Activated T-helper 2 cell treated with anti-CD3 and anti-CD28 coated beads, Interferon-gamma antibody, Interleukin-2, Interleukin-4, amounts not matched to agents 10 μg/mL and 5 μg/mL and 100 μg/mL, durations not matched to agents 14 hours and 24 hours and 36 hours (primary cell): Measurements from ENCODE around the gene SYNGR1. TPM values are rescaled to one million over a fixed set of nuclear protein-coding genes. Genes with fewer than 3 reads are reported as not detected.

ENCODE experiments used
- DNase-seq: peaks from one replicate; pipeline ENCODE4 v3.0.0; 2021; ENCODE audit warnings: low spot score
- H3K27ac Mint-ChIP-seq: one replicate; pipeline ENCODE4 v1.8.0; 2021; ENCODE audit warnings: mixed read lengths
- H3K27me3 Mint-ChIP-seq: one replicate; pipeline ENCODE4 v1.8.0; 2021; ENCODE audit warnings: low read depth, mixed read lengths
- H3K36me3 Mint-ChIP-seq: one replicate; pipeline ENCODE4 v1.8.0; 2021; ENCODE audit warnings: low read depth, mixed read lengths
- H3K4me1 Mint-ChIP-seq: one replicate; pipeline ENCODE4 v1.8.0; 2021; ENCODE audit warnings: low read depth, mixed read lengths
- H3K4me3 Mint-ChIP-seq: one replicate; pipeline ENCODE4 v1.8.0; 2021; ENCODE audit warnings: low read depth, mild to moderate bottlenecking, moderate library complexity, mixed read lengths
- H3K9me3 Mint-ChIP-seq: one replicate; pipeline ENCODE4 v1.8.0; 2021; ENCODE audit warnings: mixed read lengths
- intact Hi-C: fragments of 100-400 bp; cut with micrococcal nuclease; formaldehyde crosslinking; loops from one replicate; pipeline ENCODE4 v1.15.1; 2023
- total RNA-seq: library from RNA; stranded (reverse); gene quantifications from 2 replicates; pipeline ENCODE4 v1.2.3, GENCODE V29; 2022

Gene SYNGR1
- total RNA-seq, 1 donor from 2014 or later, result not detected

- H3K36me3 Mint-ChIP-seq, result no peaks in the 10 kb centered on the region
- H3K9me3 Mint-ChIP-seq, result no peaks in the 10 kb centered on the region
Observed at GRCh38 chr22:39374801-39375200, 25.0 kb downstream of the SYNGR1 start.

GRCh38 chr22:39375646-39376045 is 25.9 kb downstream of the SYNGR1 start:
- H3K27ac Mint-ChIP-seq, result no peak overlapping the region
- intact Hi-C loops, result no loop called here
- no peaks in the 10 kb centered on the region for H3K9me3 Mint-ChIP-seq

More at GRCh38 chr22:39374801-39375200, 25.0 kb downstream of the SYNGR1 start:
- Mint-ChIP-seq H3K27me3 (no peaks in the 10 kb centered on the region), H3K4me3 (no peak overlapping the region), H3K27ac (no peak overlapping the region), H3K4me1 (no peaks in the 10 kb centered on the region)
- DNase-seq, result no peak
- intact Hi-C loops, result no loop called here

GRCh38 chr22:39379756-39380730 is 30.3 kb downstream of the SYNGR1 start:
- Mint-ChIP-seq H3K36me3 (no peaks in the 10 kb centered on the region), H3K27me3 (no peaks in the 10 kb centered on the region), H3K4me3 (no peak overlapping the region), H3K4me1 (no peaks in the 10 kb centered on the region), H3K9me3 (no peaks in the 10 kb centered on the region), H3K27ac (no peak overlapping the region)
- DNase-seq, result no peak
- intact Hi-C loops, result no loop called here

More at GRCh38 chr22:39375646-39376045, 25.9 kb downstream of the SYNGR1 start:
- no peak for DNase-seq
- no peaks in the 10 kb centered on the region for H3K27me3 Mint-ChIP-seq
- H3K4me1 Mint-ChIP-seq, result no peaks in the 10 kb centered on the region
- no peaks in the 10 kb centered on the region for H3K36me3 Mint-ChIP-seq
- H3K4me3 Mint-ChIP-seq, result no peak overlapping the region

- DNase-seq, result no peak
- Mint-ChIP-seq H3K9me3 (no peaks in the 10 kb centered on the region), H3K27ac (no peak overlapping the region), H3K36me3 (no peaks in the 10 kb centered on the region), H3K27me3 (no peaks in the 10 kb centered on the region), H3K4me3 (no peak overlapping the region), H3K4me1 (no peaks in the 10 kb centered on the region)
- intact Hi-C loops, result no loop called here
Observed at GRCh38 chr22:39381009-39381755, 31.4 kb downstream of the SYNGR1 start.

GRCh38 chr22:39381930-39382329 is 32.1 kb downstream of the SYNGR1 start:
- no peaks in the 10 kb centered on the region for H3K9me3 Mint-ChIP-seq

GRCh38 chr22:39382410-39382809 is 32.6 kb downstream of the SYNGR1 start:
- Mint-ChIP-seq H3K27me3 (no peaks in the 10 kb centered on the region), H3K4me1 (peaks cover 6% of the 10 kb centered on the region), H3K9me3 (no peaks in the 10 kb centered on the region), H3K4me3 (no peak overlapping the region), H3K36me3 (no peaks in the 10 kb centered on the region), H3K27ac (no peak overlapping the region)
- no peak for DNase-seq
- intact Hi-C loops, result no loop called here

More at GRCh38 chr22:39381930-39382329, 32.1 kb downstream of the SYNGR1 start:
- Mint-ChIP-seq H3K36me3 (no peaks in the 10 kb centered on the region), H3K4me3 (no peak overlapping the region), H3K4me1 (peaks cover 1% of the 10 kb centered on the region), H3K27me3 (no peaks in the 10 kb centered on the region), H3K27ac (no peak overlapping the region)
- intact Hi-C loops, result no loop called here
- no peak for DNase-seq

DNA sequence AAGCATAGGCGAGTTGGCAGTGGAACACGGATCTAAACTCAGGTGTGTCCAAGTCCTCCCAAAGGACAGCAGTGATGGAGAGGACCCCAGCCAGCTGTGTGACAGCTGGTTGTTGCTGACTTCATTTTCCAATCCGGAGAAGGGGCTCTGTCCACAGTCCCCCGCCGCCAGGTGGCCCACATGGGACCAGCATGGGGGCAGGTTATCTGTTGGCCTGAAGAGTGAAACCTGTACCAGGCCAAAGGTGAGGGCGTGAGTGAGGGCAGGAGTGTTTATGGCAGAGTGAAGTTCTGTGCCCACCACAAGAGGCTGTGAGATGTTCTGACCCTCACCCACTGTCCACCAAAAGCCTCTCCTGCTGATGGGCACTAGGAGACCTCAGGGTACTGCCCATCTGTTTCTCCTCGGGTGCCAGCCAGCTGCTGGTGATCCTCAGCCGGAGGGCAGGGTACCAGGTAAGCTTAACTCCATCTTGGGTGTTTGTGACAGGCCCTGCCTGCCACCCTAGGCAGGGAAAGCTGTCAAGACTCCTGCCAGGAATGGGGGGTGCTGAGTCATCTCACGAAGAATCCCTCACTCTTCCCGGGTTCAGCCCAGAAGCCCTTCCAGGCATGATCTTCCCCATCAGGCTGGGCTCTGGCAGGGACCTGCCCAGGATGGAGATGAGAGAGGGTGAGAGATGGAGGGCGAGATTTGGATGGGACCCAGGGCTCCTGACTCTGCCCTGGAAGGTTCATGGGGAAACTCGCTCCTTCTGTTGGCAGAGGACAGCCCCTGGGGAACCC is 34.2 kb downstream of the SYNGR1 start:
- no peaks in the 10 kb centered on the region for H3K27me3 Mint-ChIP-seq
- peaks cover 9% of the 10 kb centered on the region for H3K4me1 Mint-ChIP-seq
- no peaks in the 10 kb centered on the region for H3K9me3 Mint-ChIP-seq
- no peak overlapping the region for H3K4me3 Mint-ChIP-seq
- intact Hi-C loops, result no loop called here
- H3K27ac Mint-ChIP-seq, result no peak overlapping the region
- no peak for DNase-seq
- no peaks in the 10 kb centered on the region for H3K36me3 Mint-ChIP-seq

DNA sequence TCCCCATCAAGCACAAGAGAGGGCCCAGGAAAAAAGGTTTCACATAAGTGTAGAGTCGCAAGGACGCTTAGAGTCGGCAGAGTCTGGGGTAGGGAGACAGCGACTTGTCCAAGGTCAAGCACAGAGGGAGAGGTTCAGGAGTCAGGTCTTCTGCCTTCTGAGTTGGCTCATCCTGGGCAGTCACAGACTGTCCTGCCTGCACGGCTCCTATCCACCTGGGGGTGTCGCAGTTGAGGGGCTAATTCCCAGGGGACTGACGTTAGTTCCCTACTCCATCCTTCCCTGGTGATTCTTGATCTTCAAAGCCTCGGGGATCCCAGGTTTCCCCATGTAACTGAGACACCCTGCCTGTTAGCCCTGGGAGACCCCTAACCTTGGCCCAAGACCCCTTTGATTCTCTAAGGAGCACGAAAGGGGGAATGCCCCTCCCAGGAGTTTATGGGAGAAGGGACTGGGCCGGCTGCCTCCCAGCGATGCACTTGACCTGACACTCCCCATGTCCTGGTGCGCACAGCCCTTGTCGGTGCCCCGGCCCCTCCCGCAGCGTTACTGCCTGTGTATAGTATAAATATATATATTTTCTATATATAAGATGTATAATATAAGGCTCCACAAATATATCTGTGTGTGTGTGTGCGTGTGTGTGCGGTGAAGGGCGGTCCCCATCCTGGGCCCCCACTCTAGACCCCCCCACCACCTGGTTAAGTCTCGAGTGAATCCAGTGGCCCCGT is 35.1 kb downstream of the SYNGR1 start:
- H3K27me3 Mint-ChIP-seq, result no peaks in the 10 kb centered on the region

DNA sequence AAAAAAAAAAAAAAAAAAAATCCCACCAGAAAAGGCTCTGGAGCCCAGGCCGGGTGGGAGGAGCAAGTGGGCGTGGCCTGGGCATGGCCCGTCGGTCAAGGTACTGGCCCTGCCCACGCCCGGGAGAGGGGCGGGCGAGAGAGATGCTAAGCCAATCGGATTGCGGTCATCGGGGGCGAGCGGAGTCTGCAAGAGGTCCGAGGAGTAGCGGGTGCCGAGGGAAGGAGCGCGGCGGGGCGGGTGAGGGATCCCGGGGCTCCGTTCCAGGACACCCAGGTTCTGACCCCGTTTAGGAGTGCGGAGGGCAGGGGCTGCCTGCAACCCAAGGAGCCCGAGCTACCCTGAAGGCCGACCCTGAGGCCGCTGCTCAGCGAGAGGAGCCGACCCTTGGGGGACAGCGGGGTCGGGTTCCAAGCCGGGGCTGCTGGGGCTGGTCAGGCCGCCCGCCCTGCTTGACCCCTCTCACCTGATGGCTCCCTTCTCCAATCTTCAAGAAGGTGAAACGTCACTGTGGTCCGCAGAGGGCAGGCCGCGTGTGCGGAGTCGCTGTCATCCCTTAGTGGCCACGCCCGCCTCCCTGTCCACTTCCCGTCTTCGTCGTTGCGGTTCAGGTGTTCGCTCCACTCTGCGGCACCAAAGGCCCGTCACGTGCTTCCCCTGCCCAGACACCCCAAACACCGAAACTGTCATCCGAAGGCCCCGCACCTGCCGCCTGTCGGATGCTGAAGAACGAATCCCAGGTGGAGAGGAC is 38.6 kb downstream of the SYNGR1 start:
- Mint-ChIP-seq H3K4me1 (peaks cover 9% of the 10 kb centered on the region), H3K4me3 (peak overlapping the region; percentile 77), H3K36me3 (no peaks in the 10 kb centered on the region), H3K27ac (peak overlapping the region; percentile 77), H3K27me3 (peaks cover 1% of the 10 kb centered on the region), H3K9me3 (no peaks in the 10 kb centered on the region)
- DNase-seq, result peak; percentile 84
- intact Hi-C loops, result no loop called here

More for the DNA sequence above, 35.1 kb downstream of the SYNGR1 start:
- Mint-ChIP-seq H3K9me3 (no peaks in the 10 kb centered on the region), H3K4me3 (no peak overlapping the region), H3K36me3 (no peaks in the 10 kb centered on the region), H3K27ac (no peak overlapping the region), H3K4me1 (peaks cover 9% of the 10 kb centered on the region)
- no peak for DNase-seq
- intact Hi-C loops, result no loop called here

- intact Hi-C loops, result no loop called here
- H3K36me3 Mint-ChIP-seq, result no peaks in the 10 kb centered on the region
- peaks cover 1% of the 10 kb centered on the region for H3K27me3 Mint-ChIP-seq
- peaks cover 9% of the 10 kb centered on the region for H3K4me1 Mint-ChIP-seq
- no peak overlapping the region for H3K27ac Mint-ChIP-seq
- no peak overlapping the region for H3K4me3 Mint-ChIP-seq
- no peak for DNase-seq
- no peaks in the 10 kb centered on the region for H3K9me3 Mint-ChIP-seq
Observed at GRCh38 chr22:39389420-39389819, 39.6 kb downstream of the SYNGR1 start.

- no peaks in the 10 kb centered on the region for H3K36me3 Mint-ChIP-seq
- no peaks in the 10 kb centered on the region for H3K9me3 Mint-ChIP-seq
Observed at GRCh38 chr22:39392341-39392948, 42.7 kb downstream of the SYNGR1 start.

More at GRCh38 chr22:39392341-39392948, 42.7 kb downstream of the SYNGR1 start:
- Mint-ChIP-seq H3K4me3 (no peak overlapping the region), H3K27me3 (peaks cover 1% of the 10 kb centered on the region), H3K27ac (no peak overlapping the region), H3K4me1 (peaks cover 3% of the 10 kb centered on the region)
- intact Hi-C loops, result no loop called here
- DNase-seq, result no peak
